Measurements from ENCODE around the gene LSS.

DNA sequence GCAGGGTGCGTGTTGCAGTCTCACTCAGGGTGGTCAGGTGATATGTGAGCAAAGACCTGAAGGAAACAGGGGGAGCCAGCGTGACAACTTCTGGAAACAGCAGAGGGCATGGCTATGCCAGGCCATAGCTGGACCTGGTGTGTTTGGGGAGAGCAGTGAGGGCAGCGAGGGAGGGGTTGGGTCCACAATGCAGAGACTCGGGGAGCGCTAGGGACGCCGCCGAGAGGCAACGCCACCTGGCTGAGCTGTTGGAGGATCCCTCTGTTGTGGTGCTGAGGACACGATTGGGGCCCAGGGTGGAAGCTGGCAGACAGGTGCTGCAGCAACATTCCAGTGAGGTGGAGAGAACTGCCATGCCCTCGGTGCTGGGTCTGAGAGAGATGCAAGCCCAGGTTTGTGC lies 26.6 kb upstream of the LSS start:
- TF ChIP-seq CTCF (conservative IDR thresholded peaks at IDR 0.05; ENCODE audit: low read depth, low read length) (no peak), CEBPB (IDR thresholded peaks at IDR 0.05; ENCODE audit: low read depth, low read length) (no peak), POLR2A (IDR thresholded peaks at IDR 0.05; ENCODE audit: low read depth, low read length) (no peak), RAD21 (IDR thresholded peaks at IDR 0.05; ENCODE audit: low read length) (no peak), FOS (IDR thresholded peaks at IDR 0.05; ENCODE audit: low read depth, low read length) (no peak), MXI1 (IDR thresholded peaks at IDR 0.05; ENCODE audit: borderline replicate concordance, low read depth, low read length) (no peak), CHD1 (IDR thresholded peaks at IDR 0.05; ENCODE audit: low read depth, low read length) (no peak), MAFK (IDR thresholded peaks at IDR 0.05; ENCODE audit: low read depth, low read length) (no peak)
